Skin epidermis (tissue), 12 donors: ENCODE results near the gene TBX20.
"Not testable (repeated sequence)": the region's sequence is repeated elsewhere in the genome, so short reads cannot be mapped to it uniquely, and the experiment has no call there.

Experiments used
- H3K27ac ChIP-seq, 21 experiments: fragments of 200-600 bp; sonication (generic) in 11 of 21; one replicate each; pipeline ENCODE4 v1.5.0; 2020; ENCODE audit warnings: mild to moderate bottlenecking in 3 of 21, inconsistent platforms in 2 of 21, moderate library complexity in 2 of 21
- H3K4me3 ChIP-seq, 7 experiments: fragments of 200-600 bp; sonication (generic) in 2 of 7; one replicate each; pipeline ENCODE4 v1.5.0; 2020; ENCODE audit warnings: inconsistent platforms in 2 of 7, mild to moderate bottlenecking in 2 of 7, moderate library complexity in 1 of 7

The TBX20 gene

DNA sequence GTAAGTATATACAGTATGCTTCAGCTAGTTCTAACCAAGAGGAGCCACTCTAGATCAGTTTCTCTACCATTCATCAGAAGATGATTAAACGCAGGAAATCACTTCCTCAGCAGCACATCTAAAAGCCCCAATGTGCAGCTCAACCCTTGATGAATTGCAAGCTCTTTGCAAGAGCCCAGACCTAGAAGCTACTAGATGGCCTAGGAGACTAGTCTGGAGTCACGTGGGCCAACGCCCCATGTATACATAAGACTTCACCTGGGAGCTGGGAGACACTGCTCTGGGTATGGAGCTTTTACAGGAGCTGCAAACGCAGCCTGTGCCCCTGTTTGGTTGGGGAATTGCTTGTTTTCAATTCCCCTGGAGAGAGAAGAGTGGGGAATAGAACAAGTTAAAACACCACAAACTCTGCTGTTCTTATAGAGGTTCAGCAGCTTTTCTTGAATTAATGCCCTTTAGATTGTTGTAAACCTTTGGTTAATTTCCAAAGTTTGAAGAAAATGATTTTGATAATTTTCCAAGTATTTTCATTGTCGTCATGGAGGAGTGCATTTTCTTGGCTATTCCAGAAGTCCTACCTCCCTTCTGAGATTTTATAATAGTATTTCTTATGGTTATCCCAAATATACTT lies 69.9 kb downstream of the TBX20 start:
- not testable (repeated sequence) for H3K4me3 ChIP-seq, H3K27ac ChIP-seq

DNA sequence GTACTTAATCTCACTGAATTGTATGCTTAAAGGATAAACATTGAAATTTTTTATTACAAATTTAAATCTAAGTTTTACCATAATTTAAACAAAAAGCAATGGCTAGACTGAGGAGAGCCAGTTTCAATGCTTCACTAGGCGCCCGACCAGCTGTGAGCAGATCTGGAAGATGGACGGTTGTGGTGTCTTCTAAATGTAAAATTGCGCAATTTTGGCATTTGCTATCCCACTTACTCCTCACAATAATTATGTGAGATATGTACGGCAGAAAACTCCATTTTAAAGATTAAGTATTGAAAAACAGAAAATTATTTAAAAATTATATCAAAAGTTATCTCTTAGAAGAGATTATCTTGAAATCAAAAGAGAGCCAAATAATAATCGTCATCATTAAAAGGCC lies 73.2 kb downstream of the TBX20 start:
- H3K4me3 ChIP-seq, H3K27ac ChIP-seq: not testable (repeated sequence)

DNA sequence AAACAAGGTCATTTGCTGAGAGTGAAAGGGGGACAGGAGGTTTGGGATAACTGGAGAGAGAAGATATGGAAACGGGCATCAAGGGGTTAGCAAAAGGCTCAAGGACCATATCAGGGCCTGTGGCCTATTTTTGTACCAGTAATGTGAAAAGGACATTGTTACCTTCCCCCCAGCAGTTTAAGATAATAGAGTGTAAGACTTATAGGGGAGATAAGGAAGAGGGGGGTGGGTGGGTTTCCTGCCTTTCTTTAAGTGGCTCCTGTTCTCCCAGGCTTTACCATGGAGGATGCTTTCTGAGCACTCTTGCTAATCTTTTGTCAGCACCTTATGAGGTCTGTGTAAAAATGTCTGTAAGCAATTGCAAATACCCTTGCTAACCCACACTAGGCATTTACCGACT lies 80.7 kb downstream of the TBX20 start:
- H3K27ac ChIP-seq, H3K4me3 ChIP-seq: not testable (repeated sequence)

DNA sequence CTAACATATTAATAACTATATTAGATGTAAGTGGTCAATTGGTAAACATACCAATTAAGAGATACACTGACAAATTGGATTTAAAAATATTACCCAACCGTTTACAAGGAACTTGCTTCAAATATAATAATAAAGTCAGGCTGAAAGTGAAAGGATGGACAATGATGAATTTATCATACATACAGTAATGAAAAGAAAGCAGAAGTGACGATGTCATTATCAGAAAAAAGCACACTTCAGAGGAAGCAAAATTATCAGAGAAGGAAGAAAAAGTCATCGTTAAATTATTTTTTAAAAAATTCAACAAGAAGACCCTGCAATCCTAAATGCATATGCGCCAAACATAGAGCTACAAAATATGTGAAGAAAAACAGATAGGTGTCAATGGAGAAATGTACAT lies 81.8 kb downstream of the TBX20 start:
- H3K4me3 ChIP-seq, H3K27ac ChIP-seq: not testable (repeated sequence)

DNA sequence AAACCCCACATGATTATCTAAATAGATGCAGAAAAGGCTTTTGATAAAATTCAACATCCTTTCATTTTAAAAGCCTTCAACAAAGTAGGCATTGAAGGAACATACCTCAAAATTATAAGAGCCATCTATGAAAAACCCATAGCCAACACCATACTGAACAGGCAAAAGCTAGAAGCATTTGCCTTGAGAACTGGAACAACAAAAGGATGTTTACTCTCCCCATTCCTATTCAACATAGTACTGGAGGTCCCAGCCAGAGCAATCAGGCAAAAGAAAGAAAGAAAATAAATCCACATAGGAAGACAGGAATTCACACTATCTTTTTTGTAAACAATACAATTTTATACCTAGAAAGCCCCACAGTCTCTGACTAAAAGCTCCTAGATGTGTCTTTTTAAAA lies 86.2 kb downstream of the TBX20 start:
- H3K4me3 ChIP-seq: not testable (repeated sequence)

DNA sequence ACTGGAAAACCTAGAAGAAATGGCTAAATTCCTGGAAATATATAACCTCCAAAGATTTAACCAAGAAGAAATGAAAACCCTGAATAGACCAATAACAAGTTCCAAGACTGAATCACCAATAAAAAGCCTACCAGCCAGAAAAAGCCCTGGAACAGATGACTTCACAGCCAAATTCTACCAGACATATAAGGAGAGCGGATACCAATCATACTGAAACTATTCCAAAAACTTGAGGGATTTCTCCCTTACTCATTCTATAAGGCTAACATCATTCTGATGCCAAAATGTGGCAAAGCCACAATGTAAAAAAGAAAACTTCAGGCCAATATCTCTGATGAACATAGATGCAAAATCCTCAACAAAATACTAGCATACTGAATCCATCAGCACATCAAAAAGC lies 86.7 kb downstream of the TBX20 start:
- not testable (repeated sequence) for H3K4me3 ChIP-seq, H3K27ac ChIP-seq

More for the DNA sequence above, 86.2 kb downstream of the TBX20 start:
- H3K27ac ChIP-seq: not testable (repeated sequence)

DNA sequence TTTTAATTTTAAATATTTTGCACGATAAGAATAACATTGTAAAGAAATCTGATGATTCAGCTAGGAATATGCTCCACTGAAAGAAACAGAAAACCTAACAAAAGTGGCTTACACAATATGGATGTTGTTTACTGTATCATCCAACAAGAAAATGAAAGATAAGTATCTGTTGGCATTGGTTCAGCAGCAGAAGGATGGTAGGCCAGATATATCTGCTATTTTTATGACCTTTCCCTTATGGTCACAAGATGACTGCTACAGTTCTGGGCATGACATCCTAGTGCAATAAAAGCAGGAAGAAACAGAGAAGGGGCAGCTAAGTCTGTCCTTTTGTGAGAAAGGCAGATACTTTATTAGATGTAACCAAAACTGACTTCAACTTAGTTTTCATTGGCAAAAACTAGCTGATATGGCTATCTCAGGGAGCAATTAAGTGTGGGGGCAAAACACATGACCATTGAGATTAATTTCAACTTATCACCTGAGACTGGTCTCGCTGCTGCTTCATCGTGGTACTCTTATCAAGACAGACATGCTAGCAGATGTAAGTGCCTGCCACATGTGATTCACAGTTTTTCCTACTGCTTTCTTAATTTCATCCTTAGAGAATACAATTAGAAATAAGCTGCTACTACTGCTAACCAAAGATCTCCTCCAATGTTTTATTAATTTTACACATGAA lies 92.7 kb downstream of the TBX20 start:
- H3K27ac ChIP-seq, H3K4me3 ChIP-seq: not testable (repeated sequence)
